HG03280 (cell line): Measurements from ENCODE around the gene DPYSL4.

Experiments used
- ATAC-seq: cut with Tn5 transposase; IDR thresholded peaks from one replicate; pipeline ENCODE4 v1.9.1; 2021; ENCODE audit warnings: mild to moderate bottlenecking, moderate library complexity; ENCODE audit not compliant: unreplicated experiment

The DPYSL4 gene

GRCh38 chr10:132162590-132163277 lies 24.0 kb upstream of the DPYSL4 start:
- ATAC-seq: no peak

GRCh38 chr10:132163278-132163765 lies 23.4 kb upstream of the DPYSL4 start:
- ATAC-seq: peak; percentile 55

DNA sequence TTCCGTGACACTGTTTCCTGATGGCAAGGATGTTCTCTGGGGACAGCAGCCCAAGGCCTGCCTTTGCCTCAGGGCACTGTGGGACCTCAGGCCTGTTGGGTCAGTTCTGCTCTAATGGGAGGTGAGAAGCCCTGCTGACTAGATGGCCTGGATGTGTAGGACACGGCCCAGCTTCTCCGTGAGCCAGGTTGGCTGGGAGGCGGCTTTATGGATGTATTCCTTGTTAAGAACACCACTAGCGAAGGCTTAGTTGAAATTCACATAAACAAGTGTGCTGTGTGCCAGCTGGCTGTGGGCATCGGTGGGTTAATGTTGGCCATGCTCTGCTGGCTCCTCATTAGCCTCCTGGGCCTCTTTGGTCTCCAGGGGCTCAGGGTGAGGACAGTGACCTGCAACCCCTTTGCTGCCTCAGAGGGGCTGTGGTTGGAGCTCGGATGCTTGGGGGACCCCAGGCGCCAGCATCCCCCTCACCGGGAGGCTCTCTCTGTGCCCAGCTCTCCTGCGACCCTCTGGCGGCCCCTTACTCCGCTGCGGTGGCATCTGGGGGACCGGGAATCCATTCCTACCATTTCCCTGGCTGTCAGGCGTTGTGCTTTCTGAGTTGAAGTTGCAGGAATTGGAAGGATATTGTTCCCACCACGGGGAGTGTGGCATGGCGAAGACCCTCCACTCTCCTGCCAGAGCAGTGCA lies 22.8 kb upstream of the DPYSL4 start:
- ATAC-seq: no peak

- ATAC-seq: no peak
Observed at GRCh38 chr10:132164761-132165278, 21.9 kb upstream of the DPYSL4 start.

DNA sequence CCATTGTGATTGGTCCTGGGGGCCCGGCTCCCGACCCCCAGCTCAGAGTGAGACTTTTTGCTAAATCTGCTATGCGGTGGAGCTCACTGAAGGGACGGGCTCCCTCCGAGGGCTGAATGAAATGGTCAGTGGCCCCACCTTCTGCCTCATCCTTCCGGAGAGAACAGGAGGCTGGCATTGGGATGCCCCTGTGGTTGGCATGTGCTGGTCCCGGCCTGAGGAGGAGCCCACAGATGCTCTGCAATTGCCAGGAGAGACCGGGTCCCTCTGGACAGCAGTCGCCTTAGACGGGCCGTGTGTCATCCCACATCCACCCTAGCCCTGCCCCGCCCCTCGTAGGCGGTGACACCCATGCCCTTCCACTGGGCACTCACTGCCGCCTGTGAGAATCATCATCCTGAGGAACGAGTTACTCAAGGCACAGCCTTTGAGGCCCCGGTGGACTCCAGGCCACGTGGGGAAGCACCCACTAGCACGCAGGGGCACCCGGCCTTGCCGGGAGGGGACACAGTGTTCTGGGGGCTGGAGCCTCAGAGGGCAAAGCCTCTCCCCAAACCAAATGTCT lies 21.2 kb upstream of the DPYSL4 start:
- ATAC-seq: no peak

DNA sequence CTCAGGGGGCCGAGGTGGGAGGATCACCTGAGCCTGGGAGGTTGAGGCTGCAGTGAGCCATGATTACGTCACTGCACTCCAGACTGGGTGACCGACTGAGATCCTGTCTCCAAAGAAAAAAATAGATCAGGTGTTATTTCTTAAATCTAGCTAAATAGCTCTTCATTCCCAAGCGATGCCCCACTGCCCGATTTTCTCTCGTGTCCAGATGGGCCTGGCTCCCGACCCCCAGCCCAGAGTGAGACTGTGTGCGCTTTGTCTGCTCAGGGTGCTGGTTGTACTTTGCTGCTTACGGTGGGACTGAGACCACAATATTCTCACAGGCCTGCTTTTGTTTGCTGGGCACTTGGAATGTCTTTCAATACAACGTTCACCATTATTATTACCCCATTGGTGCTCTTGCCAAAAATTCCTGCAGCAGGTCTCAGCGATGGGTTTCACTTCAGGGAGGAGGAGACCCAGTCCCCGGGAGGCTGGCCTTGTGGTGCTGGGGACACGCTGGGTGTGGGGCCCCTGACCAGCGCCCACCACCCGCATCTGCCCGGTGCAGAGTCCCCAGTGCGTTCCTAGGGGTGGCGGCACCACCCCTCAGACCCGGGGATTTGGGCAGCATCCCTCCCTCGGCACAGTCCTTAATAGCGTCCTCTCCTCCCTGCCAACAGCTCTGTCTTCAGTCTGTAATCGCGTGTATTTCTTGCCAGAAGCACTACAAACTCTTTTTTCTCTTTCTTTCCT lies 20.4 kb upstream of the DPYSL4 start:
- no peak for ATAC-seq

DNA sequence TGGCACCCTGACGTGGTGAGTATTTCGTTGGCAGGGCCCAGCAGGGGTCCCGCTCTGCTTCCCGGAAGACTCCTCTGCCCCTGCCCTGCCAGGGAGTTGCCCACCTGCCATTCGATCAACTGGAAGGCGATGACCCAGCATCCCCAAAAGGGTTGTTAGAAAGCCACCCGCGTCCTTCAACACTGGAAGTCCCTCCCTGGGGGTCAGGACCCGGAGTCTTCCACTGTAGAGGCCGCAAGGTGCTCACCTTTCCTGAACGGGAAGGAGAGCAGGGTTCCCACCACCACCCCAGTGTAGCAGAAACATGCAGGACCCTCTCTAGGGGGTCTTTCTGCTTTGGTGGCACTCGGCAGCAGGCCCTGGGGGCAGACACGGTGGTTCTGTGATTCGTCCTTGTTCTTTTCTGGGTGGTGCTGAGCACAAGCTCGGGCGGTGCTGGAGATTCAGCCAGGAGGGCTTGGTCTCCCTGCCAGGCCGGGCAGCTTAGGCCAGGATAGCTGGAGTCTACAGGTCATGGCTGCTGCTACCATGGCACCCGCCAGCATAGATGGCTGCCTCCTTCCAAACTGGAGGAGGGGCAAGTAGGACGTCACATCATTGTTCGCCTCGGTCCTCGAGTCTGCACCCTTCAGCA lies 19.6 kb upstream of the DPYSL4 start:
- ATAC-seq: no peak

GRCh38 chr10:132167976-132168375 lies 18.8 kb upstream of the DPYSL4 start:
- ATAC-seq: no peak

DNA sequence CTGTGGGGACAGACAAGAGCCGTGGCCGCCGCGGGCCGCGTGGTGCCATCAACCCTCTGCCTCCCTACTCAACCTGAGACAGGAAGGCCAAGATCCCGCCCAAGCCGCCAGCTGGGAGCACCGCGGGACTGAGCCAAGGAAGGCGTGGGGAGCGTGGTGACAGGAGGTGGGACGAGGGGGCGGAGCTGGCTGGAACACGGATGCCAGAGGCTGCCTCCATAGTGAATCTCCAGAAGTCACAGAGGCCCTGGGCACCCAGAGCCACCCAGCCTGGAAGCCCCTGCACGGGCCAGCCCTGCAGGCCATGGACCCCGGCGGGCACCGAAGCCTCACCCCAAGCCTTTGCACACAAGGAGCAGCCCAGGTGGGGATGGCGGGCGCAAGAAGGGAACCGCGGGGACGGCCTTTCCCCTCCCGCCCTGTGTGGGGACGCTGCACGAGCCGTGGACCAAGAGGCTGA lies 18.1 kb upstream of the DPYSL4 start:
- no peak for ATAC-seq

DNA sequence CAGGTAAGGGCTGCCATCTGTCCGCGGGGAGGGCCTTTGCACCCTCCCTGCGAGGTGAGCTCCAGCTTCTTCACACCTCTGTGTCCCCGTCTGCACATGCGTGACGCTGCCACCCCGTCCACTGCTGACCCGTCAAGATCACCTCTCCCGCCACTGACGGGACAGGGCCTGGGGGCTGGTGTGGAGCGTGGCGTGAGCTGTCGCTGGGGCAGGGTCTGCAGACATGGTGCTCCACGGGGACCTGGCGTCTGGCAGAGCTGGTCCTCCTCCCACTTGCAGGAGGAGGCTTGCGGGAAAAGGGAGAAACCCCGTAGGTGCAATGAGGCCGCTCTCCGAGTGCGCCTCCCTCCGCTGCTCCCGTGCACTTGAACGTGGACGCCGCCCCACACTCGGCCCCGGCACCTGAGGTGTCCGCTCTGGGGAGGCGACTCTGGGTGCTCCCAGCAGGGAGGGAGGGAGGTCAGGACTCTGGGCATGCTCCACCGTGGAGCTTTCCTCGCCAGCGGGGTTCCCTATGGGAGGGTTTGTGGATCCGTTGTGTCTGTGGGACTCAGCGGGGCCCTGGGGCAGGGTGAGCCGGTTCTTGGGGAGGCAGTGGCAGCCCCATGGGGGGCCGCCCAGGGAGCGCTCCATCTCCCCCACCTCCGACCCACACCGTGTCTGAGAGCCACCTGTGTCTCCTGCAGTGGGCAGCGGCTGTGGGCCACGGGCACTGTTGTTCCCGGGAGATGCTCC lies 17.6 kb upstream of the DPYSL4 start:
- ATAC-seq: no peak

DNA sequence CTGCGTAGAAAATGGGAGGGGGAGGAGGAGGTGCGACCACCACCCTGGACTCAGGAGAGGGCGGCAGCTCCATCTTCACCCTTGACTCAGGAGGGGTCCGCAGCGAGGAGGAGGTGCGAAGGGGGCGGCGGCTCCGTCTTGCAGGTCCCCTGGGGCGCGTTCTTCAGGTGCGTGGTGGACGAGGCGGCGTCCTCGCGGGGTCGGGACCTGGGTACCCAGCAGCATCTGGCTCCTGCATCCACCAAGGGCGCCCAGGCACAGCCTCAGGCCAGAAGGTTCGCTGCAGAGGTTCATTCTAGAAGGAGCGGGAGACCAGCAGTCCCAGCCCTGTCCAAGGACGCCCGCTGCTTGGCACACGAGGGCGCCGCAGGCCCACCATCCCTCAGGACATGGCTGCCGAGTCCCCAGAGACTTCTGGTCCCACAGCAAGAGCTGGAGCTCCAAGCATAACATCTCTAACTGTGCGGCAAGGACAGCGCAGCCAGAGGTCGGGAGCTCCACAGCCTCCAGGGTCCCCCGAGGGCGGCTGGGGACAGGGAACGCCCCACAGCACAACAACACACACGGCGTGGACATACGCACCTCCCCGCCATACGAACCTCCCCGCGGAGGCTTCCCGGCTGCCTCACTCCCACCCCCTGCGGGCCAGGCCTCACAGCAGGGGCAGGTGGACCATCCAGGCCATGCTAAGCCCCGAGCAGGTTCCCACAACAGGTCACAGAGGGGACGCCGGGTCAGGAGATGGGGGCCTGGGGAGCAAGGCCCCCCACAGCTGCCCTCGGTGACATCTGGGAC lies 16.8 kb upstream of the DPYSL4 start:
- ATAC-seq: no peak

- no peak for ATAC-seq
Observed at GRCh38 chr10:132170561-132171361, 16.0 kb upstream of the DPYSL4 start.

- no peak for ATAC-seq
Observed at GRCh38 chr10:132172091-132173066, 14.4 kb upstream of the DPYSL4 start.

DNA sequence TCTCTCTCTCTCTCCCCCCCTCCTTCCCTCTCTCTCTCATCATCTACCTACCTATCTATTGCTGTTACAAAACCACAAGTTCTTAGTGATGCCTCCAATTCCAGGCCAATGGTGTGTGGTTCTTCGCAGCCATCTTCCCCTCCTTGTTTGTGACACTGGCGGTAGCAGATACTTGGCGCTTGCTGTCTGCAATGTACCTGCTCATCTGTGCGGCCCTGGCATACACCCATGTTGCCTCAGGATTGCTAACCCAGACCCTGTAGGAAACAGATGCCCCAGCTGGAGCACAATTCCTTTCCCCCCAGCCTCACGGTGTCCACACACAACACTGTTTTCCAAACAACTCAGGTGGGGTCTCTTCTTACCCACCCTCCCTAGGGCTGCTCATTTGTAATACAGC lies 13.6 kb upstream of the DPYSL4 start:
- ATAC-seq: no peak

DNA sequence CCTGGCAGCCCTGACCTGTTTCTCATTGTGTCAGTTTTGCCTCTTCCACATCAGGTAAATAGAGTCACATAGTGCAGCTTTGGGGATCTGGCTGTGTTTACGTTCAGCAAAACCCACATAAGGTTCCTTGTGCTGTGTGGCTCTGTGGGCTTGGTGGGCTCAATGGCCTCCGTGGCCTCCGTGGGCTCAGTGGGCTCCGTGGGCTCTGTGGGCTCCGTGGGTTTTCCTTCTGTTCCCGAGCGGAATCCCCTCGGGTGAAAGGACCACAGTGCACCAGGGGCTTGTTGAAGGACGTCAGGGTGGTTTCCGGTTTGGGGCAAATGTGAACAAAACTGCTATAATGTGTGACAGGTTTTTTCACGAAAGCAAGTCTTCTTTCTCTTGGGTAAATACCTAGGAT lies 12.5 kb upstream of the DPYSL4 start:
- no peak for ATAC-seq

DNA sequence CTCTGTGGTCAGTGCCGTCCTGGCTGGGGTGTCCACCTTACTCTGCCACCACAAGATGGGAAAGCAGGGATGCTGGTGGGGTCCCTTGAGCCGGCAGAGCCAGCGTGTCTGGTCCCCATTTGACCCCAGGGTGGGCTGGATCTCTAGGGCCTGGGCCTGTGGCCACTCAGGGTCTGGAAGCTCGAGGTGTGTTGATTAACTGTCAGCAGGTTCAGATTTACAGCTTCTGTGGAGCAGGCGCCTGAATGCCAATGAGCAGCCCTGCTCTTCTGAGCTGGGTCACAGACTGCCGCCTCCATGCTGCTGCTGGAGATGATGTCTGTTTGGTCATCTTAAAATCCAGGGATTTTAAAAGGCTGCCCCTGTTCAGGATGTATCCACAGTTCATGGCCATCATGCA lies 11.3 kb upstream of the DPYSL4 start:
- no peak for ATAC-seq

DNA sequence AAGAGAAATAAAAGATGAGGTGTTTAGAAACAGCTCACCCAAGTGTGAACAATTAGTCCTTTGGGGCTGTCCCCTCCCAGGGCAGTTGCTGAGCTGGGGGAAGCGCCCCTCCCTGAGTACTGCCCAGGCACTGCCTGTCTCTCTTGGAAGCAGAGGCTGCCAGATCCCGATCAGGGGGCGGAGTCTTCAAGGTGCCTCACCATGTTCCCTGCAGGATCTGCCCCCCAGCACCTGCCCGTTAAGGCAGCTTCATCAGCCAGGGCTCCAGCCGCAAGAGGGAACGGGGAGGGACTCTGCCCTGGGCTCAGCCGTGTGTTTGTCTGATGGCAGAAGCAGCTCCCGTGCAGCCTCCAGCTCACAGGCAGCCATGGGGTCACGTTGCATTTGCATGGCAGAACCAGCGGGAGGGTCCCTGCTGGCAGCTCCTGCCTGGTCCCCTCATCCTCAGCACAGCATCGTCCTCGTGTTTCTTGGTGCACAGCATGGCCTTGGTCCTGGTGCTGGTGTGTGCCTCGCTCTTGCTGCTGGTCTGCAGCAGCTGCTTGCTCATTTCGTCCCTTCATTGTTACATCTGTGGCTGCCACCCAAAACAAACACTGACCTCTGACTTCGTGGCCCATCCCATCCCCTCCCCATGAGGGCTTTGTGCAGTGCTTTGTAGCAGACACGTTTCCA lies 10.7 kb upstream of the DPYSL4 start:
- no peak for ATAC-seq
